Trophoblast cell (in vitro differentiated cells and primary cell): ENCODE data around the gene TMEM114.

Experiments used
- DNase-seq, 2 donors: peaks; one replicate each; pipeline ENCODE4 v3.0.0-alpha.2; 2016
- H2AFZ ChIP-seq: 2 replicates; pipeline ENCODE4 v1.6.1; 2013; ENCODE audit warnings: low read length, moderate library complexity, mild to moderate bottlenecking; ENCODE audit not compliant: insufficient read depth, poor library complexity
- H2AK5ac ChIP-seq: 2 replicates; pipeline ENCODE4 v1.6.1; 2013; ENCODE audit warnings: mild to moderate bottlenecking, low read length
- H2BK120ac ChIP-seq: 2 replicates; pipeline ENCODE4 v1.6.1; 2013; ENCODE audit warnings: low read length, mild to moderate bottlenecking, moderate library complexity; ENCODE audit not compliant: insufficient read depth, poor library complexity
- H2BK12ac ChIP-seq: 2 replicates; pipeline ENCODE4 v1.6.1; 2013; ENCODE audit warnings: mild to moderate bottlenecking, low read length, moderate library complexity
- H2BK5ac ChIP-seq: 2 replicates; pipeline ENCODE4 v1.6.1; 2013; ENCODE audit warnings: low read length, low read depth, moderate library complexity, mild to moderate bottlenecking; ENCODE audit not compliant: poor library complexity
- H3K14ac ChIP-seq: 2 replicates; pipeline ENCODE4 v1.6.1; 2013; ENCODE audit warnings: mild to moderate bottlenecking, low read length
- H3K18ac ChIP-seq: 2 replicates; pipeline ENCODE4 v1.6.1; 2013; ENCODE audit warnings: mild to moderate bottlenecking, low read length
- H3K23ac ChIP-seq: 2 replicates; pipeline ENCODE4 v1.6.1; 2013; ENCODE audit warnings: low read length
- H3K27ac ChIP-seq: 2 replicates; pipeline ENCODE4 v1.5.1; 2013; ENCODE audit warnings: low read depth, mild to moderate bottlenecking, inconsistent platforms, low read length, moderate library complexity
- H3K27me3 ChIP-seq: 2 replicates; pipeline ENCODE4 v1.6.1; 2013; ENCODE audit warnings: inconsistent platforms, mild to moderate bottlenecking, low read length, moderate library complexity; ENCODE audit not compliant: insufficient read depth
- H3K36me3 ChIP-seq, 2 experiments: 1 replicate in 1 of 2; 2 replicates in 1 of 2; pipeline ENCODE4 v1.6.1; 2013; ENCODE audit warnings: low read length in 2 of 2, mild to moderate bottlenecking in 2 of 2, moderate library complexity in 1 of 2; ENCODE audit not compliant: insufficient read depth in 2 of 2, control insufficient read depth in 1 of 2
- H3K4ac ChIP-seq: 2 replicates; pipeline ENCODE4 v1.6.1; 2013; ENCODE audit warnings: low read depth, mild to moderate bottlenecking, low read length, moderate library complexity
- H3K4me1 ChIP-seq, 2 experiments: 1 replicate in 1 of 2; 2 replicates in 1 of 2; pipeline ENCODE4 v1.6.1; 2013; ENCODE audit warnings: low read length in 2 of 2, mild to moderate bottlenecking in 2 of 2, moderate library complexity in 1 of 2; ENCODE audit not compliant: insufficient read depth in 2 of 2, control insufficient read depth in 1 of 2
- H3K4me2 ChIP-seq: 2 replicates; pipeline ENCODE4 v1.6.1; 2013; ENCODE audit warnings: inconsistent platforms, mild to moderate bottlenecking, low read length, moderate library complexity
- H3K4me3 ChIP-seq: 2 replicates; pipeline ENCODE4 v1.5.1; 2013; ENCODE audit warnings: mild to moderate bottlenecking, low read depth, low read length, inconsistent platforms
- H3K79me1 ChIP-seq: one replicate; pipeline ENCODE4 v1.6.1; 2013; ENCODE audit warnings: low read length
- H3K79me2 ChIP-seq: 2 replicates; pipeline ENCODE4 v1.6.1; 2013; ENCODE audit warnings: low read length, mild to moderate bottlenecking; ENCODE audit not compliant: control insufficient read depth, insufficient read depth, poor library complexity
- H3K9ac ChIP-seq: 2 replicates; pipeline ENCODE4 v1.6.1; 2013; ENCODE audit warnings: mild to moderate bottlenecking, low read length
- H3K9me3 ChIP-seq: 2 replicates; pipeline ENCODE4 v1.6.1; 2013; ENCODE audit warnings: low read depth, mild to moderate bottlenecking, control low read depth, inconsistent platforms, low read length; ENCODE audit not compliant: insufficient read depth
- H4K12ac ChIP-seq: 2 replicates; pipeline ENCODE4 v1.6.1; 2013; ENCODE audit warnings: low read depth, mild to moderate bottlenecking, low read length, moderate library complexity
- H4K8ac ChIP-seq: 2 replicates; pipeline ENCODE4 v1.6.1; 2013; ENCODE audit warnings: low read depth, mild to moderate bottlenecking, low read length, moderate library complexity
- H4K91ac ChIP-seq: one replicate; pipeline ENCODE4 v1.6.1; 2013; ENCODE audit warnings: low read depth, mild to moderate bottlenecking, low read length, moderate library complexity
- WGBS: extraction: QIAGEN DNeasy Blood & Tissue Kit; methylation state at CpG from one replicate; pipeline ENCODE4 v1.1.7; 2013; ENCODE audit warnings: missing lambda C conversion rate; ENCODE audit not compliant: insufficient read length, insufficient coverage; ENCODE audit errors: extremely low coverage; 5-methylcytosine and 5-hydroxymethylcytosine counted together

Gene TMEM114

DNA sequence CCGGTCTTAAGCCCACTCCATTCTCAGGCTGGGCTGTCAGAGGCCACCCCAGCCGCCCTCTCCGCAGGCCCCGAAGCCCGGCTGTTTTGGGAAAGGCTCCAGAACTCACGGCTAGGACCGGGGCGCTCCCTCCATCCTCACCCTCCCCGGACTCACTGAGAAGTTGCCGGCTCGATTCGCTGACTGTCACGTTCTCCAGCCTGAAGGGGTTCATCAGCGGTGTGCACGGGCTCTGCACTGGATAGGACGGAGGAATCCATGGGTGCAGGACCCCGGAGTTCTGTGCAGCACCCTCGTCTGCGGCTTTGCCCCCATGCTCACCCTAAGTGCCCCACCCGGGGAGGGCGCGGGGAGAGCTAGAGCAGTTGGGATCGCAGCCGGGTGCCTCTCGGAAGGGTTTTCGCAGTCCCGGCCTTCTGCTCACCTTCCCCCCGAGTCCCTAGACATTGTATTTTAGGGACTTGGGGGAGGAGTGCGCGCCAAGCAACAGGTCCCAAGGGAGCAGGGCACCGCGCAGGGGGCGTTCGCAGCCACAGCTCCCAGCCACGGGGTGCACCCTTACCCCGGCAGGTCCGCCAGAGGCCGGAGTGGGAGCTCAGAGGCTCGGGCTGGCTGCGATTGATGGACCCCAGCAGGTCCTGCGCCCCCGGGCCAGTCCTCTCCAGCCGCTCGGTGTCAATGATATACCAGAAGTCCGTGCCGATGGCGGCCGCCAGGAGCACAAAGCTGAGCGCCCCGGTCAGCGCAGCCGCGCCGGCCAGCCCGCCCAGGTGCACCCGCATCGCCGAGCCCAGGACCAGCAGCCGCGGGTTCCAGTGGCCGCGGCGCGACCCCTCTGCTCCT, 1.0 kb downstream of the TMEM114 start:
- Histone ChIP-seq H4K12ac (no peak overlapping the region), H3K4me1 (peaks cover 7 to 8% of the 10 kb centered on the region in 2 experiments), H2BK120ac (no peak overlapping the region), H4K8ac (no peak overlapping the region), H2AK5ac (no peak overlapping the region), H2BK12ac (no peak overlapping the region), H3K4me3 (no peak overlapping the region), H3K27ac (no peak overlapping the region), H3K18ac (no peak overlapping the region), H3K79me1 (no peaks in the 10 kb centered on the region), H2AFZ (no peak overlapping the region), H3K27me3 (peaks cover 33% of the 10 kb centered on the region), H3K23ac (no peak overlapping the region), H2BK5ac (no peak overlapping the region), H3K14ac (no peak overlapping the region), H3K4me2 (peak overlapping the region; percentile 35), H3K79me2 (no peaks in the 10 kb centered on the region), H3K36me3 (no peaks in the 10 kb centered on the region), H3K9ac (no peak overlapping the region), H4K91ac (no peak overlapping the region), H3K9me3 (peaks cover 13% of the 10 kb centered on the region), H3K4ac (no peak overlapping the region)
- no CpG with 5 or more reads among the region's 64 CpGs for WGBS
- DNase-seq, result no peak

DNA sequence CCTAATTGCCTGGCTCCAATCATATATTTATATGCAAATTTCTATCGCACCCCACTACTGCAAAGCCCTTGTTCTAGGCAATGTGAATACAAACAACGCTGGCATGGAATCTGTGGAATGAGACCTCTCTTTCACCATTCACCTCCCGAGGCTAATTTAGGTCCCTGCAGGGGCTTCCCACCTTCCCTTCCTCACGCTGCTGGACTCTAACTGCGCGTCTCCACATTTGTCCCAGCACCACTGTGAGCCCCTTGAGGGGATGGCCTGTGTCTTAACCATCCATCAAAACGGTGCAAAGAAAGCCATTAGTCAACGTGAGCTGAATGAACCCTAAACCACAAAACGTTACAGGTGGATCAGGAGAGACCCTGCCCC, 1.6 kb downstream of the TMEM114 start:
- H3K4me2 ChIP-seq, result no peak overlapping the region
- no peak overlapping the region for H2BK12ac ChIP-seq
- H3K27me3 ChIP-seq, result peaks cover 33% of the 10 kb centered on the region
- no peaks in the 10 kb centered on the region for H3K36me3 ChIP-seq
- H3K4me1 ChIP-seq, result peaks cover 7 to 8% of the 10 kb centered on the region in 2 experiments
- no peaks in the 10 kb centered on the region for H3K79me1 ChIP-seq
- no peak overlapping the region for H3K23ac ChIP-seq
- H3K18ac ChIP-seq, result no peak overlapping the region
- H2BK5ac ChIP-seq, result no peak overlapping the region
- no peak overlapping the region for H4K8ac ChIP-seq
- H2AFZ ChIP-seq, result no peak overlapping the region
- H2AK5ac ChIP-seq, result no peak overlapping the region
- no CpG with 5 or more reads among the region's 9 CpGs for WGBS
- no peak overlapping the region for H3K4me3 ChIP-seq
- peaks cover 13% of the 10 kb centered on the region for H3K9me3 ChIP-seq
- H2BK120ac ChIP-seq, result no peak overlapping the region
- no peak overlapping the region for H3K14ac ChIP-seq
- H4K91ac ChIP-seq, result no peak overlapping the region
- no peak for DNase-seq
- no peak overlapping the region for H4K12ac ChIP-seq
- H3K9ac ChIP-seq, result no peak overlapping the region
- H3K4ac ChIP-seq, result no peak overlapping the region
- no peaks in the 10 kb centered on the region for H3K79me2 ChIP-seq
- no peak overlapping the region for H3K27ac ChIP-seq

DNA sequence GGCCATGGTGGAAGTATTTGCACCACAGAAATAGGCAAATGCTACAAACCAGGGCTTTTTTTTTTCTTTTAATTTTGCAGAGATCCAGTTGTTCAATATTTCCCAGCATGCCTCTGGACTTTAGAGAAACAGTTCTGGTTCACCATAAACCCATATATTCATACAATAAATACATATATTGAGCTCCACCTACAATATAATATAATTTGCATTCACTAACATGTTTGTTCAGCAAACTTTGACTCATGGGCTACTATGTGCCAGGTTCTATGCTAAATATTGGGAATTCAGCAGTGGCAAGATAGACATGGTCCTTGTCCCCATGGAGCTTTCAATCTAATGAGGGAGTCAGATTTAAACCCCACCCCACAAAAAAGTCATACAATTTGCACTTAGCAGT, 3.2 kb downstream of the TMEM114 start:
- no peaks in the 10 kb centered on the region for H3K36me3 ChIP-seq
- no peak overlapping the region for H3K4me3 ChIP-seq
- peaks cover 33% of the 10 kb centered on the region for H3K27me3 ChIP-seq
- H3K23ac ChIP-seq, result no peak overlapping the region
- H3K18ac ChIP-seq, result no peak overlapping the region
- H3K4me1 ChIP-seq, result peaks cover 7 to 8% of the 10 kb centered on the region in 2 experiments
- no peak overlapping the region for H4K91ac ChIP-seq
- DNase-seq, result no peak
- no peak overlapping the region for H2AFZ ChIP-seq
- H4K8ac ChIP-seq, result no peak overlapping the region
- H4K12ac ChIP-seq, result no peak overlapping the region
- H3K9me3 ChIP-seq, result peaks cover 13% of the 10 kb centered on the region
- no peak overlapping the region for H2BK12ac ChIP-seq
- H3K79me1 ChIP-seq, result no peaks in the 10 kb centered on the region
- no peak overlapping the region for H2AK5ac ChIP-seq
- no peak overlapping the region for H3K14ac ChIP-seq
- no peak overlapping the region for H3K4ac ChIP-seq
- no peak overlapping the region for H3K9ac ChIP-seq
- H2BK5ac ChIP-seq, result no peak overlapping the region
- H2BK120ac ChIP-seq, result no peak overlapping the region
- no peaks in the 10 kb centered on the region for H3K79me2 ChIP-seq
- H3K27ac ChIP-seq, result no peak overlapping the region
- H3K4me2 ChIP-seq, result no peak overlapping the region

DNA sequence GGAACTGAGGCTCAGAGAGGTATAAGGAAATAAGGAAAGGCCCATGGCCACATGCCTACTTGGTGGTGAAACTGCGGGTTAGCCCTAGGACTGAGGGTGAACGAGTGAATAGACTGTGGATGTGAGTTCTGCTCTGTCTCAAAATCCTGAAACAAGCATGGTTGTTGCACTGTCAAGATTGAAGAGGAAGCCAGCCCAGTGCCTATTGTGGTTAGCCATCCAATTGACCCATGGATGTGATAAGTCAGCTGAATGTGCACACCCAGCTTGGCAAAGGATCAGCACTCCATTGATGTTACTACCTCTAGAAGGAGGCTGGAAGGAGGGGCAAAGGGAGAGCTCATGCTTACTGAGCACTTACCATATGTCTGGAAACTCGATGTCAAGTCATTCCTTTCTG, 4.5 kb downstream of the TMEM114 start:
- no peak overlapping the region for H3K9ac ChIP-seq
- H4K12ac ChIP-seq, result no peak overlapping the region
- H3K27me3 ChIP-seq, result peaks cover 32% of the 10 kb centered on the region
- H4K91ac ChIP-seq, result no peak overlapping the region
- no peak overlapping the region for H3K4me2 ChIP-seq
- H3K4me1 ChIP-seq, result peaks cover 7 to 8% of the 10 kb centered on the region in 2 experiments
- H3K79me1 ChIP-seq, result no peaks in the 10 kb centered on the region
- DNase-seq, result no peak
- no peaks in the 10 kb centered on the region for H3K79me2 ChIP-seq
- no peak overlapping the region for H4K8ac ChIP-seq
- H3K23ac ChIP-seq, result no peak overlapping the region
- H3K18ac ChIP-seq, result no peak overlapping the region
- peaks cover 6% of the 10 kb centered on the region for H3K9me3 ChIP-seq
- H2AFZ ChIP-seq, result no peak overlapping the region
- no peak overlapping the region for H2AK5ac ChIP-seq
- no peak overlapping the region for H3K14ac ChIP-seq
- no CpG with 5 or more reads among the region's 3 CpGs for WGBS
- H2BK120ac ChIP-seq, result no peak overlapping the region
- H3K27ac ChIP-seq, result no peak overlapping the region
- no peak overlapping the region for H2BK12ac ChIP-seq
- no peaks in the 10 kb centered on the region for H3K36me3 ChIP-seq
- H2BK5ac ChIP-seq, result no peak overlapping the region
- H3K4ac ChIP-seq, result no peak overlapping the region
- H3K4me3 ChIP-seq, result no peak overlapping the region
